A673 (cell line): ENCODE results near the gene DNAJC21. TPM values are rescaled to one million over a fixed set of nuclear protein-coding genes. Genes with fewer than 3 reads are reported as not detected.

Source experiments
- BruUV-seq: library from RNA; stranded (reverse); fragments of 400-500 nt; replicated peaks from 2 replicates; lab custom pipeline; 2021; lab: Mats Ljungman, UMichigan
- CTCF ChIA-PET: fragments of 300-600 bp; sonication (Branson Sonifier 250); formaldehyde crosslinking; loops from one replicate; lab custom pipeline; 2022; ENCODE audit warnings: antibody characterized with exemption; lab: Charles Lee
- POLR2A ChIA-PET: fragments of 300-600 bp; sonication (Branson Sonifier 250); formaldehyde crosslinking; loops from one replicate; lab custom pipeline; 2022; ENCODE audit warnings: antibody characterized with exemption; ENCODE audit not compliant: low non-redundant PET; lab: Charles Lee
- DNase-seq: peaks from one replicate; pipeline ENCODE4 v3.0.0-alpha.2; 2015; ENCODE audit warnings: low spot score
- H3K27ac ChIP-seq: fragments of 200-600 bp; sonication (generic); 2 replicates; pipeline ENCODE4 v1.5.1; 2016; ENCODE audit warnings: mixed run types, low read depth, mild to moderate bottlenecking, mixed read lengths, antibody characterized with exemption, low read length; ENCODE audit not compliant: poor library complexity, severe bottlenecking
- H3K27me3 ChIP-seq: fragments of 200-600 bp; sonication (generic); replicated peaks from 2 replicates; pipeline ENCODE4 v1.6.1; 2017; ENCODE audit warnings: mixed run types, low read depth, mild to moderate bottlenecking, mixed read lengths, antibody characterized with exemption, low read length; ENCODE audit not compliant: insufficient read depth, poor library complexity
- H3K36me3 ChIP-seq: fragments of 200-600 bp; sonication (generic); 2 replicates; pipeline ENCODE4 v1.6.1; 2016; ENCODE audit warnings: mixed run types, mild to moderate bottlenecking, mixed read lengths, antibody characterized with exemption, low read length; ENCODE audit not compliant: insufficient read depth, poor library complexity, severe bottlenecking
- H3K4me1 ChIP-seq: fragments of 200-600 bp; sonication (generic); 2 replicates; pipeline ENCODE4 v1.6.1; 2017; ENCODE audit warnings: mixed run types, mild to moderate bottlenecking, mixed read lengths, antibody characterized with exemption, low read length; ENCODE audit not compliant: insufficient read depth, poor library complexity, severe bottlenecking
- H3K4me3 ChIP-seq: fragments of 200-600 bp; sonication (generic); 2 replicates; pipeline ENCODE4 v1.5.1; 2016; ENCODE audit warnings: low read depth, mixed run types, mild to moderate bottlenecking, mixed read lengths, low read length; ENCODE audit not compliant: poor library complexity, severe bottlenecking
- H3K9me3 ChIP-seq: fragments of 200-600 bp; sonication (generic); 2 replicates; pipeline ENCODE4 v1.6.1; 2016; ENCODE audit warnings: mixed run types, low read depth, mild to moderate bottlenecking, mixed read lengths, antibody characterized with exemption, low read length; ENCODE audit not compliant: poor library complexity, severe bottlenecking
- EZH2 ChIP-seq: fragments of 200-600 bp; sonication (generic); IDR thresholded peaks from 2 replicates; pipeline ENCODE4 v1.6.1; 2017; ENCODE audit warnings: borderline replicate concordance, low read depth, mild to moderate bottlenecking, mixed read lengths, antibody characterized with exemption, low read length; ENCODE audit not compliant: poor library complexity, severe bottlenecking
- intact Hi-C: fragments of 100-400 bp; cut with micrococcal nuclease; formaldehyde crosslinking; loops from one replicate; pipeline ENCODE4 v1.10.0; 2022; ENCODE audit not compliant: unreplicated experiment
- total RNA-seq: library from RNA; stranded (reverse); gene quantifications from 2 replicates; pipeline ENCODE4 v1.2.3, GENCODE V29; 2021
- TF ChIP-seq, protein P1 (sequence below): fragments of 300-800, 200-600 bp; sonication (generic); conservative IDR thresholded peaks from 2 replicates; pipeline ENCODE4 v1.5.1; 2017; ENCODE audit warnings: low read depth, mild to moderate bottlenecking, antibody characterized with exemption, low read length, moderate library complexity, mixed read lengths

DNAJC21 gene
- total RNA-seq, 1 experiment from 2014 or later, result 48.7 TPM

DNA sequence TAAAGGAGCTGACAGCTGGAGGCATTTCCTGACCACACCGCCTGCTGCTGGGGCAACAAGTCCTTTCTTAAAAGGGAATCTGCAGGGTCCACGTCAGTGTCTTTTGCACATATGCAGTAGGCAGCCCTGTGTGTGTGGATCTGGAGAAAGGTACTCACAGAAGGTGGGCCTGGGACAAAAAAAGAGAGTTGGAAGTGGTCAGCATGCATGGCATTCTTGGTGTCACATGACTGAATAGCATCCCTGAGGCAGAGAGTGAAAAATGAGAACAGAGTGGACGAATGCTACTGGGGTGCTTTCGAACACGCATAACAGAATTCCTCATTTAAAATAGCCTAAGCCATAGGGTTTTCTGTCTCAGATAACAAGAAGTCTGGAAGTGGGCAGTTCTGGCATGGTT lies 47.0 kb downstream of the DNAJC21 start:
- H3K27ac ChIP-seq, result no peak overlapping the region
- no TSS peak for BruUV-seq
- H3K36me3 ChIP-seq, result no peaks in the 10 kb centered on the region
- ChIA-PET POLR2A (no interaction called here), CTCF (no interaction called here)
- intact Hi-C loops, result no loop called here
- no peaks in the 10 kb centered on the region for H3K9me3 ChIP-seq
- H3K4me3 ChIP-seq, result no peak overlapping the region
- no peak for DNase-seq
- no peaks in the 10 kb centered on the region for H3K27me3 ChIP-seq
- TF ChIP-seq, protein P1, sequence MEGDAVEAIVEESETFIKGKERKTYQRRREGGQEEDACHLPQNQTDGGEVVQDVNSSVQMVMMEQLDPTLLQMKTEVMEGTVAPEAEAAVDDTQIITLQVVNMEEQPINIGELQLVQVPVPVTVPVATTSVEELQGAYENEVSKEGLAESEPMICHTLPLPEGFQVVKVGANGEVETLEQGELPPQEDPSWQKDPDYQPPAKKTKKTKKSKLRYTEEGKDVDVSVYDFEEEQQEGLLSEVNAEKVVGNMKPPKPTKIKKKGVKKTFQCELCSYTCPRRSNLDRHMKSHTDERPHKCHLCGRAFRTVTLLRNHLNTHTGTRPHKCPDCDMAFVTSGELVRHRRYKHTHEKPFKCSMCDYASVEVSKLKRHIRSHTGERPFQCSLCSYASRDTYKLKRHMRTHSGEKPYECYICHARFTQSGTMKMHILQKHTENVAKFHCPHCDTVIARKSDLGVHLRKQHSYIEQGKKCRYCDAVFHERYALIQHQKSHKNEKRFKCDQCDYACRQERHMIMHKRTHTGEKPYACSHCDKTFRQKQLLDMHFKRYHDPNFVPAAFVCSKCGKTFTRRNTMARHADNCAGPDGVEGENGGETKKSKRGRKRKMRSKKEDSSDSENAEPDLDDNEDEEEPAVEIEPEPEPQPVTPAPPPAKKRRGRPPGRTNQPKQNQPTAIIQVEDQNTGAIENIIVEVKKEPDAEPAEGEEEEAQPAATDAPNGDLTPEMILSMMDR, result no peak
- no peak for TF ChIP-seq EZH2
- H3K4me1 ChIP-seq, result no peaks in the 10 kb centered on the region

DNA sequence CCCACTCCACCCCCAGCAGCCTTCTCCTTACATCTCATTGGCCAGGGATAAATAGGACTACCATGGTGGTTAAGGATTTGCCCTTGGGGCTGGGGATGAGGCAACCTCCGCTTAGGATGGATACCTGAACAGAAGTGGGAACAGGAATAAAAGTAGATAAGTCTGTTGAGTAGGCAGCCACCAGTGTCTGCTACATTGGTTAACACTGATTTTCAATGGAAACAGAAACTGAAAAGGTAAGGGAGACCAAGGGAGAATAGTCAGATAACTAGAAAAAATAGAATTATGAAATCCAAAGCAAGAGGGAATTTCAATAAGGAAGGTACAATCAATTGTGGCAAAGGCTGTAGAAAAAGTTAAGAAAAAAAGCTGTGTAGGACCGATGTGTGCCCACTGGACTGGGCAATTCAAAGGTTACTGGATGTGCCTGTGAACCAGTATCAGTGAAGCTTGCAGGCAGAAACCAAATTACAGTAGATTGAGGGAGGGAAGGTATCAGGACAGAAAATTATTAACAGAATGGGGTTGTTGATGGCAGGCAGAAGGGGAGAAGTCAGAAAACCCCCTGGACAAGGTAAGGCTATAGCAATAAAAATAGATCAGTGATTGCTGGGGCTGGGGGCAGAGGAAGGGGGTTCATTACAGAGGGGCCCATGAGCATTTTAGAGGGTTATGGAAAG lies 48.7 kb downstream of the DNAJC21 start:
- POLR2A ChIA-PET, result no interaction called here
- DNase-seq, result no peak
- Histone ChIP-seq H3K27ac (no peak overlapping the region), H3K4me1 (no peaks in the 10 kb centered on the region), H3K27me3 (no peaks in the 10 kb centered on the region), H3K36me3 (no peaks in the 10 kb centered on the region), H3K4me3 (no peak overlapping the region), H3K9me3 (no peaks in the 10 kb centered on the region)
- CTCF ChIA-PET, result no interaction called here
- intact Hi-C loops, result no loop called here
- TF ChIP-seq EZH2, result no peak
- TF ChIP-seq, protein P1, result no peak
- no TSS peak for BruUV-seq

DNA sequence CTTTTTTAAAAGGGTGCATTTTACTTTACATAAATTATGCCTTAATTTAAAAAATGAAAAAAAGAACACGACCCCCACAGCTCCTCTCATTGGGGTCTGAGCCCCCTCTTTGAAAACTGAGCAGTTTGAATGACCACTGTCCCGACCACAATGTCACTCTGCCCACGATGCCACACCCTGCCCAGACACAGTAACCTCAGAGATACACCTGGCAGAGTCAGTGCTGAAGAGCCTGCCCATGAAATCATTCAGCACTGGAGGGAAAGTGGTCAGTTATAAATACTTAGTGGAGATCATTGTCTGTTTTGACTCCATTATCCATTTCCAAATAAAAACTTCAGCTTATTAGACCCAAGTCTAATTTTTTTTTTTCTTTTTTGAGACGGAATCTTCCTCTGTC lies 49.3 kb downstream of the DNAJC21 start:
- no peak for TF ChIP-seq EZH2
- TF ChIP-seq, protein P1, result no peak
- CTCF ChIA-PET, result no interaction called here
- BruUV-seq, result no TSS peak
- Histone ChIP-seq H3K4me1 (no peaks in the 10 kb centered on the region), H3K9me3 (no peaks in the 10 kb centered on the region), H3K27me3 (no peaks in the 10 kb centered on the region), H3K36me3 (no peaks in the 10 kb centered on the region), H3K27ac (no peak overlapping the region), H3K4me3 (no peak overlapping the region)
- POLR2A ChIA-PET, result no interaction called here
- intact Hi-C loops, result no loop called here
- no peak for DNase-seq
